Suprapubic skin (tissue), 4 donors: ENCODE results near the gene KCNB1. TPM values are rescaled to one million over a fixed set of nuclear protein-coding genes. Genes with fewer than 3 reads are reported as not detected.

ENCODE experiments used
- DNase-seq, 2 donors: peaks; one replicate each; pipeline ENCODE4 v3.0.0-alpha.2; 2019; ENCODE audit warnings: low spot score in 2 of 2
- H3K27ac ChIP-seq: fragments of 200-600 bp; sonication (generic); one replicate; pipeline ENCODE4 v1.5.1; 2019
- H3K27me3 ChIP-seq: fragments of 200-600 bp; sonication (generic); one replicate; pipeline ENCODE4 v1.5.1; 2019
- H3K36me3 ChIP-seq: fragments of 200-600 bp; sonication (generic); one replicate; pipeline ENCODE4 v1.5.1; 2019
- H3K4me1 ChIP-seq: fragments of 200-600 bp; sonication (generic); one replicate; pipeline ENCODE4 v1.5.1; 2019
- H3K4me3 ChIP-seq: fragments of 200-600 bp; sonication (generic); one replicate; pipeline ENCODE4 v1.5.1; 2019; ENCODE audit warnings: mild to moderate bottlenecking
- H3K9me3 ChIP-seq: fragments of 200-600 bp; sonication (generic); one replicate; pipeline ENCODE4 v1.5.1; 2019
- CTCF ChIP-seq, 2 donors: fragments of 200-600 bp in 1 of 2; fragments of 450-650 bp in 1 of 2; sonication (generic) in 1 of 2; IDR thresholded peaks; one replicate each; pipeline ENCODE4 v1.5.1; 2016 to 2019; ENCODE audit warnings: antibody characterized with exemption in 2 of 2, mild to moderate bottlenecking in 1 of 2, moderate library complexity in 1 of 2
- EP300 ChIP-seq: sonication (generic); formaldehyde crosslinking; IDR thresholded peaks from one replicate; pipeline ENCODE4 v1.6.1; 2017; ENCODE audit warnings: antibody characterized with exemption
- POLR2A ChIP-seq, 2 donors: fragments of 450-650 bp; IDR thresholded peaks; one replicate each; pipeline ENCODE4 v1.6.1; 2017; ENCODE audit warnings: antibody characterized with exemption in 2 of 2, mild to moderate bottlenecking in 2 of 2, moderate library complexity in 2 of 2
- POLR2AphosphoS5 ChIP-seq, 3 donors: sonication (generic); formaldehyde crosslinking; IDR thresholded peaks; one replicate each; pipeline ENCODE4 v1.6.1; 2017; ENCODE audit warnings: antibody characterized with exemption in 3 of 3
- WGBS: methylation state at CpG from one replicate; pipeline ENCODE4 v1.1.5; 2018; 5-methylcytosine and 5-hydroxymethylcytosine counted together
- total RNA-seq, 4 donors: library from RNA; depleted of rRNA; stranded (reverse); fragments of >200 nt; gene quantifications; one replicate each; pipeline ENCODE4 v1.1.0, GENCODE V29; 2016

The KCNB1 gene
- total RNA-seq, 4 donors from 2014 or later: 0.91 to 4.0 (median 2.3) TPM

GRCh38 chr20:49397525-49397924 lies 84.9 kb downstream of the KCNB1 start:
- H3K27me3 ChIP-seq: no peaks in the 10 kb centered on the region
- H3K9me3 ChIP-seq: no peaks in the 10 kb centered on the region
- no peak for DNase-seq
- peaks cover 25% of the 10 kb centered on the region for H3K4me1 ChIP-seq
- H3K4me3 ChIP-seq: no peak overlapping the region
- no peak overlapping the region for H3K27ac ChIP-seq
- no peak for TF ChIP-seq EP300
- no peaks in the 10 kb centered on the region for H3K36me3 ChIP-seq
- 79% methylated on average over 6 of the region's 6 CpGs for WGBS

- DNase-seq: no peak
- H3K4me1 ChIP-seq: peaks cover 25% of the 10 kb centered on the region
- H3K27ac ChIP-seq: no peak overlapping the region
- TF ChIP-seq EP300 (no peak), POLR2AphosphoS5 (IDR thresholded peaks at IDR 0.05) (no peak), POLR2A (IDR thresholded peaks at IDR 0.05) (no peak), CTCF (IDR thresholded peaks at IDR 0.05) (no peak)
- 95% methylated on average over 7 of the region's 7 CpGs for WGBS
- H3K9me3 ChIP-seq: no peaks in the 10 kb centered on the region
- no peaks in the 10 kb centered on the region for H3K36me3 ChIP-seq
- H3K4me3 ChIP-seq: no peak overlapping the region
- no peaks in the 10 kb centered on the region for H3K27me3 ChIP-seq
These were observed 86.2 kb downstream of the KCNB1 start for GRCh38 chr20:49396230-49396629.

GRCh38 chr20:49395659-49396058 lies 86.8 kb downstream of the KCNB1 start:
- Histone ChIP-seq H3K4me1 (peaks cover 25% of the 10 kb centered on the region), H3K9me3 (no peaks in the 10 kb centered on the region), H3K27ac (peak overlapping the region; percentile 35), H3K4me3 (no peak overlapping the region), H3K36me3 (no peaks in the 10 kb centered on the region), H3K27me3 (no peaks in the 10 kb centered on the region)
- WGBS: 87% methylated on average over 11 of the region's 11 CpGs
- DNase-seq: no peak
- TF ChIP-seq EP300 (no peak), POLR2AphosphoS5 (IDR thresholded peaks at IDR 0.05) (no peak)

- TF ChIP-seq POLR2AphosphoS5 (IDR thresholded peaks at IDR 0.05) (no peak), POLR2A (IDR thresholded peaks at IDR 0.05) (no peak), CTCF (IDR thresholded peaks at IDR 0.05) (no peak), EP300 (no peak)
- peaks cover 20% of the 10 kb centered on the region for H3K4me1 ChIP-seq
- no peaks in the 10 kb centered on the region for H3K27me3 ChIP-seq
- no peaks in the 10 kb centered on the region for H3K36me3 ChIP-seq
- peak overlapping the region; percentile 73 for H3K27ac ChIP-seq
- peak in 1 of 2 donors; percentile 67 for DNase-seq
- H3K9me3 ChIP-seq: no peaks in the 10 kb centered on the region
- WGBS: 28% methylated on average over 14 of the region's 14 CpGs
- no peak overlapping the region for H3K4me3 ChIP-seq
These were observed 87.3 kb downstream of the KCNB1 start for GRCh38 chr20:49395183-49395582.

DNA sequence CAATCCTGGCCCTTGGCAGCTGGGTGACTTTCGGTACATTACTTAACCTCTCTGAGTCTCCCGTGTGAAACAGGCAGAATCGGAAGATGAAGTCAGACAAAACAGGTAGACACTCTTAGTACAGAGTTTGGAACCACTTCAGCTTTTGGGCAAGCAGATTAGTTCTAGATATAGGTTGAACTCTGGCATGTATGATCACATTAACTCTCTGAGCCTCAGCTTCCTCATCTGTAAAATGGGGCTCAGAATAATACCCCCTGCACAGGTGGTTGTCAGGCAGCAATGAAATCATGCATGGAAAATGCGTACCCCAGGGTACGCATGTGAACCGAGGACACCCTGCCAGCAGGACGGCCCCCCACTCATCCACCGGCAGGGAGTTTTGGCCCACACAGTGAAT lies 87.7 kb downstream of the KCNB1 start:
- TF ChIP-seq CTCF (IDR thresholded peaks at IDR 0.05): no peak
- TF ChIP-seq POLR2AphosphoS5 (IDR thresholded peaks at IDR 0.05): no peak
- no peak for TF ChIP-seq POLR2A (IDR thresholded peaks at IDR 0.05)
- no peak for TF ChIP-seq EP300
- H3K4me1 ChIP-seq: peaks cover 16% of the 10 kb centered on the region
- H3K27ac ChIP-seq: peak overlapping the region; percentile 73
- H3K4me3 ChIP-seq: no peak overlapping the region
- no peak for DNase-seq
- H3K9me3 ChIP-seq: no peaks in the 10 kb centered on the region
- no peaks in the 10 kb centered on the region for H3K27me3 ChIP-seq
- no peaks in the 10 kb centered on the region for H3K36me3 ChIP-seq
- 54% methylated on average over 8 of the region's 8 CpGs for WGBS

DNA sequence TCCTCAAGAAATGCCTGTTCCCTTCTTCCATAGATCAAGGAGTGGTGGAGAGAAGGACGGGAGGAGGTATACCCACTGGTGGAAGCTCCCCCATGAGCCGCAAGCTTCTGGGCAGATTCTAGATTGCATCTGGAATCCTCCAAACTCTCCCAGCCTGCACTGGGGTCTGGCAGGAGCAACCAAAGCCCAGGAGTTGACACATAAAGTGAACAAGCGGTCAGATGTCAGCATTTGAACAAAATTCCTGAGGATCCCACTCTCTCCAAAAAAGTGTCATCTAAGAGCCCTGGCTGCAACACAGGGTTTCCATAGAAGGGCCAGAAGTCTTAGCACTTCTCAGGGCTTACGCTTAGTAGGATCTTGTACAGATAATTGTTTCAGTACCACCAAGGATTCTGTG lies 88.2 kb downstream of the KCNB1 start:
- Histone ChIP-seq H3K36me3 (no peaks in the 10 kb centered on the region), H3K4me1 (peaks cover 12% of the 10 kb centered on the region), H3K27ac (peak overlapping the region; percentile 73), H3K4me3 (no peak overlapping the region), H3K9me3 (no peaks in the 10 kb centered on the region), H3K27me3 (no peaks in the 10 kb centered on the region)
- WGBS: 67% methylated on average over 4 of the region's 4 CpGs
- DNase-seq: no peak
- TF ChIP-seq EP300 (no peak), CTCF (IDR thresholded peaks at IDR 0.05) (no peak), POLR2AphosphoS5 (IDR thresholded peaks at IDR 0.05) (no peak), POLR2A (IDR thresholded peaks at IDR 0.05) (no peak)
